Neuronal stem cell (in vitro differentiated cells): ENCODE measurements around the gene MRPL14.

Experiments used
- DNase-seq: peaks from one replicate; pipeline ENCODE4 v3.0.0-alpha.2; 2013; ENCODE audit warnings: low spot score
- H2AFZ ChIP-seq: one replicate; pipeline ENCODE4 v1.6.1; 2013; ENCODE audit warnings: mild to moderate bottlenecking, low read length, inconsistent platforms
- H2AK5ac ChIP-seq: 2 replicates; pipeline ENCODE4 v1.6.1; 2013; ENCODE audit warnings: low read depth, mild to moderate bottlenecking, inconsistent platforms, low read length, moderate library complexity, mixed read lengths
- H2BK120ac ChIP-seq: 2 replicates; pipeline ENCODE4 v1.6.1; 2013; ENCODE audit warnings: low read depth, mild to moderate bottlenecking, inconsistent platforms, low read length, moderate library complexity, mixed read lengths
- H2BK12ac ChIP-seq: one replicate; pipeline ENCODE4 v1.6.1; 2013; ENCODE audit warnings: low read length, inconsistent platforms
- H2BK15ac ChIP-seq: 2 replicates; pipeline ENCODE4 v1.6.1; 2013; ENCODE audit warnings: mild to moderate bottlenecking, low read length, inconsistent platforms, mixed read lengths
- H2BK5ac ChIP-seq: one replicate; pipeline ENCODE4 v1.6.1; 2013; ENCODE audit warnings: inconsistent platforms, mild to moderate bottlenecking, low read length, moderate library complexity
- H3K14ac ChIP-seq: one replicate; pipeline ENCODE4 v1.6.1; 2013; ENCODE audit warnings: low read length, inconsistent platforms
- H3K18ac ChIP-seq: 2 replicates; pipeline ENCODE4 v1.6.1; 2013; ENCODE audit warnings: low read length, inconsistent platforms
- H3K23ac ChIP-seq: 2 replicates; pipeline ENCODE4 v1.6.1; 2013; ENCODE audit warnings: low read depth, mild to moderate bottlenecking, mixed read lengths, low read length, inconsistent platforms; ENCODE audit not compliant: poor library complexity
- H3K27ac ChIP-seq: replicated peaks from 3 replicates; pipeline ENCODE4 v1.5.1; 2013; ENCODE audit warnings: low read length, inconsistent platforms
- H3K27me3 ChIP-seq, 3 experiments: 2 replicates each; pipeline ENCODE4 v1.6.1; 2013; ENCODE audit warnings: low read length in 3 of 3, mild to moderate bottlenecking in 2 of 3, inconsistent platforms in 1 of 3, low read depth in 1 of 3, mixed read lengths in 1 of 3, moderate library complexity in 1 of 3; ENCODE audit not compliant: control insufficient read depth in 3 of 3, insufficient read depth in 3 of 3
- H3K36me3 ChIP-seq, 2 donors: replicated peaks in 1 of 2; 2 replicates each; pipeline ENCODE4 v1.6.1; 2013; ENCODE audit warnings: low read length in 2 of 2; ENCODE audit not compliant: control insufficient read depth in 2 of 2, insufficient read depth in 2 of 2
- H3K4ac ChIP-seq: 2 replicates; pipeline ENCODE4 v1.6.1; 2013; ENCODE audit warnings: inconsistent platforms, mild to moderate bottlenecking, low read length, moderate library complexity
- H3K4me1 ChIP-seq, 2 donors: 1 replicate in 1 of 2; 2 replicates in 1 of 2; pipeline ENCODE4 v1.6.1; 2013; ENCODE audit warnings: low read length in 2 of 2, low read depth in 1 of 2; ENCODE audit not compliant: control insufficient read depth in 2 of 2, insufficient read depth in 1 of 2
- H3K4me2 ChIP-seq: one replicate; pipeline ENCODE4 v1.6.1; 2013; ENCODE audit warnings: mild to moderate bottlenecking, low read length, inconsistent platforms; ENCODE audit not compliant: insufficient read depth, poor library complexity, severe bottlenecking
- H3K4me3 ChIP-seq, 2 donors: 2 replicates each; pipeline ENCODE4 v1.5.1; 2013; ENCODE audit warnings: low read length in 2 of 2, mild to moderate bottlenecking in 2 of 2, inconsistent platforms in 1 of 2, moderate library complexity in 1 of 2
- H3K79me1 ChIP-seq: one replicate; pipeline ENCODE4 v1.6.1; 2013; ENCODE audit warnings: low read depth, mild to moderate bottlenecking, inconsistent platforms, low read length, moderate library complexity
- H3K9ac ChIP-seq: one replicate; pipeline ENCODE4 v1.6.1; 2013; ENCODE audit warnings: mild to moderate bottlenecking, low read depth, low read length, inconsistent platforms; ENCODE audit not compliant: poor library complexity
- H3K9me3 ChIP-seq, 2 donors: replicated peaks in 1 of 2; 2 replicates each; pipeline versions ENCODE3 to v1.6.1; 2013; ENCODE audit warnings: low read length in 2 of 2, mild to moderate bottlenecking in 2 of 2, inconsistent platforms in 1 of 2, low read depth in 1 of 2, mixed read lengths in 1 of 2, moderate library complexity in 1 of 2; ENCODE audit not compliant: control insufficient read depth in 2 of 2, insufficient read depth in 1 of 2
- H4K8ac ChIP-seq: one replicate; pipeline ENCODE4 v1.6.1; 2013; ENCODE audit warnings: low read depth, mild to moderate bottlenecking, inconsistent platforms, low read length, moderate library complexity
- H4K91ac ChIP-seq: one replicate; pipeline ENCODE4 v1.6.1; 2013; ENCODE audit warnings: low read length, low read depth, mild to moderate bottlenecking, inconsistent platforms; ENCODE audit not compliant: poor library complexity
- WGBS, 2 donors: extraction: QIAGEN DNeasy Blood & Tissue Kit; methylation state at CpG; one replicate each; pipeline ENCODE4 v1.1.7; 2013; ENCODE audit warnings: missing lambda C conversion rate in 2 of 2, mixed read lengths in 1 of 2; ENCODE audit not compliant: insufficient read length in 2 of 2, insufficient replicate concordance in 1 of 2; ENCODE audit errors: extremely low coverage in 2 of 2; 5-methylcytosine and 5-hydroxymethylcytosine counted together

MRPL14 gene

DNA sequence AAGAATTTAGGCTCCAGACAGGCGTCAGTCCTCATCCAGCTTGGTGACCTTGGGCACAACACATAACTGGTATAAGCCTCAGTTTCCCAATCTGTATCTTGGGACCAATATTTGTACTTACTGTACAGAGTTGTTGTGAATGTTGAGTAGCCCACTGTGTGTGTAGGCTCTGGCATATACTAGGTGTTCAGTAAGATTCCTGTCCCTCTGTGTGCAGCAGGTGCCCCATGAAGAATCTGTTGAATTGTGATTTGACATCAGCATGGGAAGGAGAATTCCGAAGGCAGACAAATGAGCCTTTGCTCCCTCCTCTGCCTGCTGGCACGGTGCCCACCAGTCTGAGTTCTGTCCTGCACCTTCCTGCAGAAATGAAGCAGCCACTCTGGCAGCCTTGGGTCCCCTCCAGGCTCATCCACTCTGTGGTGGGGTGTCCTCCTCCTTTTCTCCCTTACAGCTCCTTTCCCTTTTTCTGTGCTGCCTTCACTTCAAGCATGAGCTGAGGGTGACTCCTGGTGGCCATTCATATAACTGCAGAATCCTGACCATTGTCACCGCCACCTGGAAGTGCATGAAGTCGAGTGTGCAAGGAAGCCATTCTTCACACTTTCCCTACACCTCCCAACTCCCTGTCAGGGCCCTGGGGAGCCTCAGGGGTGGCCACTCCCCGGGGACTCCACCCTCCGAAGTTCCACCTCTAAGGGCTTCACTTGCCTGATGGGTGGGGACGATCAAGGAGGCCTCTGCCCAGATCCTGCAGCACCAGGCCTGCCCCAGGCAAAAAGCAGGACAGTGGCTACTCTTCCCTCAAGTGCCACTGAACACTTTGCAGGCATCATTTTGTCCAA is 48.2 kb downstream of the MRPL14 start:
- peaks cover 0 to 29% (median 5%) of the 10 kb centered on the region in 3 experiments for H3K27me3 ChIP-seq
- DNase-seq, result peak; percentile 82
- no peak overlapping the region for H2BK120ac ChIP-seq
- H3K4me1 ChIP-seq, result peaks cover 15 to 26% of the 10 kb centered on the region in 2 donors
- WGBS, 2 donors, result no CpG with 5 or more reads among the region's 8 CpGs
- H3K18ac ChIP-seq, result peak overlapping the region; percentile 8
- H2BK12ac ChIP-seq, result peak overlapping the region; percentile 41
- H3K9ac ChIP-seq, result no peak overlapping the region
- H2AFZ ChIP-seq, result peak overlapping the region; percentile 27
- H3K14ac ChIP-seq, result no peak overlapping the region
- no peak overlapping the region for H4K91ac ChIP-seq
- no peak overlapping the region for H3K23ac ChIP-seq
- no peak overlapping the region for H3K4me2 ChIP-seq
- H3K79me1 ChIP-seq, result peaks cover 2% of the 10 kb centered on the region
- H3K27ac ChIP-seq, result no peak overlapping the region
- H3K9me3 ChIP-seq, result peaks cover 0 to 2% of the 10 kb centered on the region in 2 donors
- H2BK15ac ChIP-seq, result no peak overlapping the region
- no peak overlapping the region for H4K8ac ChIP-seq
- H3K36me3 ChIP-seq, result peaks cover 0 to 3% of the 10 kb centered on the region in 2 donors
- no peak overlapping the region for H2AK5ac ChIP-seq
- H3K4me3 ChIP-seq, result no peak overlapping the region
- H3K4ac ChIP-seq, result no peak overlapping the region
- H2BK5ac ChIP-seq, result no peak overlapping the region

DNA sequence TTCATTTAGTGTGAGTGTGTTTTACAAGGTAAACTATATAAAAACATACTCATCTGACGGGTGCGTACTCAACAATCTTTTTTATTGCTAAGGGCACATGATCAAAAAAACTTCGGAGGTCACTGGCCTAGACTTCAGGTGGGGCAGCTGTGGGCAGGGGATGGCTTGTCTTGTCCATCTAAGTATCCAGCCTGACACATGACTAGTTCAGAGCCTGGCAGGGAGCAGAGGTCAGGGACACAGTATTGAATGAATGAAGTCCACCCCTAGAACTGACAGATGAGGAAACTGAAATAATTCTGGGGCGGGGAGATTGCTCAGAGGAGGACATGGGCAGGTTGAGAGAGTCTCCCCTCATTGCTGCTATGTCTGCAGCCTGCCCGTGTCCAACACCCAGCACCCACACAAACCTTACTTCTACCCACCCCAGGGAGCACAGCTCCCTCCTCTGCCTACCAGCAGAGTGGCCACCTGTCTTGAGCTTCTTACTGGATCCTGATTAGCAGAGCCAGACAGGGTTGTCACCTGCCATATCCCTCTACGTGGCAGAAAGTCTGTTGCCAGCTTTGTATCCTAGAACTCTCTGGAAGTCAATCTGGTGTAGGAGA is 48.9 kb downstream of the MRPL14 start:
- H2AFZ ChIP-seq, result no peak overlapping the region
- no peak overlapping the region for H3K18ac ChIP-seq
- H3K4me1 ChIP-seq, result peaks cover 20 to 31% of the 10 kb centered on the region in 2 donors
- no peak overlapping the region for H2BK15ac ChIP-seq
- no peak overlapping the region for H3K9ac ChIP-seq
- H3K36me3 ChIP-seq, result peaks cover 0 to 3% of the 10 kb centered on the region in 2 donors
- H3K27ac ChIP-seq, result no peak overlapping the region
- no peak overlapping the region for H4K8ac ChIP-seq
- no peak overlapping the region for H2AK5ac ChIP-seq
- H3K14ac ChIP-seq, result no peak overlapping the region
- no peak for DNase-seq
- no peak overlapping the region for H3K4me3 ChIP-seq
- no peak overlapping the region for H2BK120ac ChIP-seq
- no peak overlapping the region for H4K91ac ChIP-seq
- H3K9me3 ChIP-seq, result peaks cover 0 to 2% of the 10 kb centered on the region in 2 donors
- H2BK5ac ChIP-seq, result no peak overlapping the region
- no peak overlapping the region for H3K23ac ChIP-seq
- H3K79me1 ChIP-seq, result peaks cover 2% of the 10 kb centered on the region
- H3K4ac ChIP-seq, result no peak overlapping the region
- H2BK12ac ChIP-seq, result no peak overlapping the region
- H3K27me3 ChIP-seq, result peaks cover 0 to 29% (median 5%) of the 10 kb centered on the region in 3 experiments
- H3K4me2 ChIP-seq, result no peak overlapping the region
- WGBS, 2 donors, result no CpG with 5 or more reads among the region's 6 CpGs

- Histone ChIP-seq H3K4me3 (no peak overlapping the region), H3K36me3 (peaks cover 0 to 3% of the 10 kb centered on the region in 2 donors), H4K91ac (no peak overlapping the region), H2AFZ (no peak overlapping the region), H3K23ac (peak overlapping the region; percentile 82), H3K27ac (no peak overlapping the region), H3K79me1 (peaks cover 2% of the 10 kb centered on the region), H3K9me3 (peaks cover 0 to 2% of the 10 kb centered on the region in 2 donors), H3K18ac (peak overlapping the region; percentile 88), H4K8ac (no peak overlapping the region), H2BK15ac (peak overlapping the region; percentile 42), H2AK5ac (peak overlapping the region; percentile 54), H3K14ac (peak overlapping the region; percentile 79), H2BK12ac (no peak overlapping the region), H2BK120ac (no peak overlapping the region), H3K4me2 (no peak overlapping the region), H3K27me3 (peaks cover 0 to 29% (median 5%) of the 10 kb centered on the region in 3 experiments), H2BK5ac (no peak overlapping the region), H3K4me1 (peaks cover 26 to 36% of the 10 kb centered on the region in 2 donors), H3K4ac (no peak overlapping the region), H3K9ac (peak overlapping the region; percentile 67)
- WGBS, 2 donors, result no CpG with 5 or more reads among the region's 8 CpGs
- no peak for DNase-seq
These were observed 49.9 kb downstream of the MRPL14 start for GRCh38 chr6:44077214-44077946.
